H1 (cell line): ENCODE measurements around the gene TTC33.

ENCODE experiments used
- CBX5 ChIP-seq: fragments of 300-800, 300-1000 bp; sonication (generic); IDR thresholded peaks from 2 replicates; pipeline ENCODE4 v1.7.1; 2016; ENCODE audit warnings: antibody characterized with exemption, low read length, low read depth
- CTCF ChIP-seq, 3 experiments: IDR thresholded peaks; 1 replicate in 2 of 3; 2 replicates in 1 of 3; pipeline versions ENCODE4 v1.5.1 to v1.6.1; 2011; ENCODE audit warnings: low read length in 3 of 3, mild to moderate bottlenecking in 3 of 3, inconsistent platforms in 2 of 3, low read depth in 1 of 3, moderate library complexity in 1 of 3; ENCODE audit not compliant: insufficient read depth in 1 of 3; ENCODE audit errors: control extremely low read depth in 1 of 3
- FOSL1 ChIP-seq: IDR thresholded peaks from 2 replicates; pipeline ENCODE4 v1.6.1; 2011; ENCODE audit warnings: mild to moderate bottlenecking, low read depth, low read length, moderate library complexity; ENCODE audit not compliant: insufficient read depth
- JUN ChIP-seq: IDR thresholded peaks from 2 replicates; pipeline ENCODE4 v1.6.1; 2011; ENCODE audit warnings: low read depth, mild to moderate bottlenecking, improper control_type of control experiment, low read length
- JUND ChIP-seq: IDR thresholded peaks from 2 replicates; pipeline ENCODE4 v1.6.1; 2011; ENCODE audit warnings: mild to moderate bottlenecking, improper control_type of control experiment, low read length
- POLR2A ChIP-seq, 2 experiments: IDR thresholded peaks; 1 replicate in 1 of 2; 2 replicates in 1 of 2; pipeline ENCODE4 v1.6.1; 2011; ENCODE audit warnings: low read depth in 2 of 2, low read length in 2 of 2, mild to moderate bottlenecking in 2 of 2; ENCODE audit errors: control extremely low read depth in 1 of 2
- POLR2AphosphoS5 ChIP-seq: IDR thresholded peaks from 2 replicates; pipeline ENCODE4 v1.6.1; 2011; ENCODE audit warnings: low read depth, low read length
- SP2 ChIP-seq: IDR thresholded peaks from 2 replicates; pipeline ENCODE4 v1.6.1; 2012; ENCODE audit warnings: mild to moderate bottlenecking, low read length, inconsistent platforms
- TEAD4 ChIP-seq: IDR thresholded peaks from 2 replicates; pipeline ENCODE4 v1.6.1; 2012; ENCODE audit warnings: low read depth, low read length, inconsistent platforms, mixed read lengths

- TF ChIP-seq POLR2A (IDR thresholded peaks at IDR 0.05; ENCODE audit: control extremely low read depth in 1 of 2, low read depth in 2 of 2, low read length in 2 of 2) (no peak), POLR2AphosphoS5 (no peak), CTCF (IDR thresholded peaks at IDR 0.05; ENCODE audit: control extremely low read depth in 1 of 3, insufficient read depth in 1 of 3, low read depth in 1 of 3, low read length in 3 of 3) (no peak), TEAD4 (no peak), SP2 (no peak), FOSL1 (no peak), CBX5 (no peak), JUN (no peak), JUND (no peak)
Observed at GRCh38 chr5:40720069-40720468, 35.7 kb downstream of the TTC33 start.
